Psoas muscle (tissue), 8 donors: ENCODE measurements around the gene INPP4A. TPM values are rescaled to one million over a fixed set of nuclear protein-coding genes. Genes with fewer than 3 reads are reported as not detected.
A peak's percentile ranks its signal among the peaks of the same experiment; 100 is the strongest.

Experiments used
- ATAC-seq, 4 donors: fragments of 200-7000 bp; cut with Tn5 transposase; one replicate each; pipeline ENCODE4 v1.9.1; 2020; ENCODE audit warnings: moderate library complexity in 3 of 4, mild to moderate bottlenecking in 2 of 4
- DNase-seq, 2 donors: peaks; one replicate each; pipeline ENCODE4 v3.0.0-alpha.2; 2020
- H3K27ac ChIP-seq: fragments of 200-600 bp; one replicate; pipeline ENCODE4 v1.8.0; 2022
- H3K27me3 ChIP-seq, 3 donors: fragments of 200-600 bp in 1 of 3; one replicate each; pipeline versions ENCODE4 v1.6.1 to v1.8.0; 2013 to 2022; ENCODE audit warnings: low read length in 2 of 3, mild to moderate bottlenecking in 2 of 3, moderate library complexity in 1 of 3; ENCODE audit not compliant: insufficient read depth in 3 of 3
- H3K36me3 ChIP-seq, 2 donors: fragments of 200-600 bp in 1 of 2; one replicate each; pipeline versions ENCODE4 v1.6.1 to v1.8.0; 2013 to 2022; ENCODE audit warnings: low read depth in 1 of 2, mild to moderate bottlenecking in 1 of 2, moderate library complexity in 1 of 2; ENCODE audit not compliant: insufficient read depth in 1 of 2
- H3K4me1 ChIP-seq: fragments of 200-600 bp; one replicate; pipeline ENCODE4 v1.8.0; 2022
- H3K4me3 ChIP-seq: fragments of 200-600 bp; one replicate; pipeline ENCODE4 v1.8.0; 2022; ENCODE audit warnings: mild to moderate bottlenecking
- H3K9me3 ChIP-seq: fragments of 200-600 bp; one replicate; pipeline ENCODE4 v1.8.0; 2022
- CTCF ChIP-seq: fragments of 200-600 bp; IDR thresholded peaks from one replicate; pipeline ENCODE4 v1.8.0; 2022; ENCODE audit warnings: antibody characterized with exemption
- WGBS, 3 donors: extraction: QIAGEN DNeasy Blood & Tissue Kit; methylation state at CpG; one replicate each; pipeline versions ENCODE4 v1.1.6 to v1.1.7; 2013; 5-methylcytosine and 5-hydroxymethylcytosine counted together
- intact Hi-C, 2 donors: fragments of 100-400 bp; cut with DNase I; formaldehyde crosslinking; loops; one replicate each; pipeline versions ENCODE4 v1.11.0 to v1.14.2; 2022
- polyA plus RNA-seq, 3 donors: library from polyadenylated mRNA; stranded (reverse); fragments of 200-250 nt; gene quantifications; one replicate each; pipeline ENCODE4 v1.2.3, GENCODE V29; 2013
- total RNA-seq, 4 donors: library from RNA; stranded (reverse); fragmentation: NEBNext Ultra II Directional in 2 of 4; extraction: Animal tissue kit (Norgen Biotek cat#: 25700) in 2 of 4; gene quantifications; one replicate each; pipeline versions ENCODE4 v1.2.1 to v1.2.4, GENCODE V29; 2021 to 2023
- donor health status: healthy with polysubstance abuse.
- donor health status: DM: no; HTN: no; CAD: no; lungs with moderate emphysema.
- donor health status: Bipolar disorder and iron deficiency.
- donor health status: healthy.
- donor health status: DM: yes; HTN: yes; CAD: no.
- donor health status: DM: no; HTN: no; CAD: no.
- donor health status: DM: no; HTN: no; CAD: no.
- donor health status: DM: yes; HTN: yes; CAD: no.

The INPP4A gene
- total and polyA plus RNA-seq, 7 donors = 2.2 to 19.7 (median 9.8) TPM

GRCh38 chr2:98501876-98502275 is 57.2 kb downstream of the INPP4A start:
- WGBS, 3 donors = 94 to 100% (median 95%) methylated on average over 3 of the region's 3 CpGs
- DNase-seq (no peak), ATAC-seq (no peak)
- H3K4me3 ChIP-seq = no peak overlapping the region
- intact Hi-C loops = no loop called here
- H3K27ac ChIP-seq = no peak overlapping the region
- no peaks in the 10 kb centered on the region for H3K36me3 ChIP-seq
- H3K4me1 ChIP-seq = peaks cover 32% of the 10 kb centered on the region
- H3K27me3 ChIP-seq = no peaks in the 10 kb centered on the region
- peaks cover under 1% of the 10 kb centered on the region for H3K9me3 ChIP-seq
- no peak for TF ChIP-seq CTCF

GRCh38 chr2:98502556-98503335 is 58.1 kb downstream of the INPP4A start:
- 68 to 73% (median 73%) methylated on average over 4 of the region's 4 CpGs for WGBS, 3 donors
- intact Hi-C loops = no loop called here
- peak in 1 of 4 donors; percentile 46 for ATAC-seq

GRCh38 chr2:98503481-98504105 is 58.9 kb downstream of the INPP4A start:
- ATAC-seq = no peak
- no peak for DNase-seq
- Histone ChIP-seq H3K36me3 (no peaks in the 10 kb centered on the region), H3K27ac (no peak overlapping the region), H3K4me3 (no peak overlapping the region), H3K4me1 (peaks cover 32% of the 10 kb centered on the region), H3K27me3 (no peaks in the 10 kb centered on the region), H3K9me3 (no peaks in the 10 kb centered on the region)
- 32 to 37% (median 33%) methylated on average over 2 of the region's 2 CpGs for WGBS, 3 donors
- TF ChIP-seq CTCF = no peak
- intact Hi-C loops = no loop called here

More at GRCh38 chr2:98502556-98503335, 58.1 kb downstream of the INPP4A start:
- peaks cover 32% of the 10 kb centered on the region for H3K4me1 ChIP-seq
- H3K4me3 ChIP-seq = no peak overlapping the region
- no peaks in the 10 kb centered on the region for H3K27me3 ChIP-seq
- TF ChIP-seq CTCF = no peak
- H3K9me3 ChIP-seq = no peaks in the 10 kb centered on the region
- no peak for DNase-seq
- no peaks in the 10 kb centered on the region for H3K36me3 ChIP-seq
- H3K27ac ChIP-seq = no peak overlapping the region

GRCh38 chr2:98504381-98505109 is 59.9 kb downstream of the INPP4A start:
- DNase-seq (no peak), ATAC-seq (peak in 1 of 4 donors; percentile 46)
- 40 to 53% (median 49%) methylated on average over 8 of the region's 8 CpGs for WGBS, 3 donors
- no peak for TF ChIP-seq CTCF
- peaks cover 32% of the 10 kb centered on the region for H3K4me1 ChIP-seq
- peak overlapping the region; percentile 30 for H3K27ac ChIP-seq
- no peaks in the 10 kb centered on the region for H3K9me3 ChIP-seq
- H3K27me3 ChIP-seq = no peaks in the 10 kb centered on the region
- intact Hi-C loops = loop anchor here in 1 of 2 donors (5.0 kb wide), 1 partner anchor 57 kb away; no protein-coding TSS in a partner anchor
- no peaks in the 10 kb centered on the region for H3K36me3 ChIP-seq
- H3K4me3 ChIP-seq = no peak overlapping the region
